Stimulated activated CD8-positive, alpha-beta memory T cell treated with anti-CD3 and anti-CD28 coated beads, Interleukin-12 subunit alpha, Interleukin-12 subunit beta, amount 100 ng/mL, for 4 hours (primary cell): ENCODE data around the gene PCGF5.
"Not testable (repeated sequence)": the region's sequence is repeated elsewhere in the genome, so short reads cannot be mapped to it uniquely, and the experiment has no call there.

Experiments used
- DNase-seq: peaks from one replicate; pipeline ENCODE4 v3.0.0-alpha.2; 2020; ENCODE audit warnings: low read depth

The PCGF5 gene

DNA sequence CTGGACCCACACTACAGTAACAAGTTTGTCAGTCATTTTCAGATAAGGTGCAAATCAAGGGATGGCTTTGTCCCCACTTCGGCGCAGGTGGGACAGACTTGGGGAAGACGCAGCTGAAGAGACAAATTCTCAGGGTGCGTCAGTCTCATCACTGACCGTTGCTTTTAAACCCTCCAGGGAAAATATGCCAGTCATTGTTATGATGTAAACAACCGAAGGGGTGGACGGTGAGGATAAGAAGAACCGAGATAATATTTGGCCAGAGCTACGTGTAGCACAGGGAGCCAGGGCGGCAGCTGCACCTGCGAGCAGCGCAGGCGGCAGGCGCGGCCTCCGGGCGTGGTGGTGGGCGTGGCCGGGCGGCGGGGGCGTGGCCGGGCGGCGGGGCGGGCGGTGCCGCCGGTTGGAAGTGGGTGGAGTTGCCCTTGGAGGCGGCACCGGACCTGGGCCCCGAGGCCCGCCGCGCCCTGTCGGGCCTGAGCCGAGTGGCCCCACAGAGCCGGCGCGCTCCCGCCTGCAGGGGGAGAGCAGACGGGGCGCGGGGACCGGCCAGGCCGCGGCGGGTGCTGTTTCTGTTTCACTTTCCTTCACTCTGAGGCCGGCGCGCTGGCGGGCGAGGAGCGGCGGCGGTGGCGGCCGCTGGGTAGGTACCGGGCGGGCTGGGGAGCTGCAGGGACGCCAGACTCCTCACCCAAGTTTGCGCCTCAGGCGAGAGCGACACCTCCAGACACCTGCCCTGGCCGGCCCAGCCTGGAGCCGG is at the start of gene PCGF5:
PCGF5 (plus strand) TSS at position 470 of the 760 bp plus-strand sequence. CDS start 2,209 bp downstream, outside the sequence.
- peak; percentile 85 for DNase-seq

DNA sequence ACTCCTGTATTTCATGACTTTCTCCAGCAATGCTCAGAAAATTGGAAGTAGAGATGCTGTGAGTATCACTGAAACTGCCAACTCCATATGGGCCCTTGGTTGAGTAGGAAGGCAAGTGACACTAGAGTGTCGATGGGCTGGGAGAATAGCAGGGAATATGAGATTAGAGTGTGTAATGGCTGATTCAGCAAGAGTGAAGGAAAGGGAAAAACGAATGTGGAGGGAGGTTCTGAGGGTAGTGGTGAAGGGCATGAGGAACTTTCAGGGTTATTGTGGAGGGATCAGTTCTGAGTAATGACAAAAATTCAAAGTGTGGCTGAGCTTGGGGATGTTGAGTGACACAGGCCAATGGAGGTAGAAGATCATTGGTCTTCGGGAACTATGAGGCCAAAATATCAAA is 49.0 kb upstream of the PCGF5 start:
- DNase-seq, result no peak

DNA sequence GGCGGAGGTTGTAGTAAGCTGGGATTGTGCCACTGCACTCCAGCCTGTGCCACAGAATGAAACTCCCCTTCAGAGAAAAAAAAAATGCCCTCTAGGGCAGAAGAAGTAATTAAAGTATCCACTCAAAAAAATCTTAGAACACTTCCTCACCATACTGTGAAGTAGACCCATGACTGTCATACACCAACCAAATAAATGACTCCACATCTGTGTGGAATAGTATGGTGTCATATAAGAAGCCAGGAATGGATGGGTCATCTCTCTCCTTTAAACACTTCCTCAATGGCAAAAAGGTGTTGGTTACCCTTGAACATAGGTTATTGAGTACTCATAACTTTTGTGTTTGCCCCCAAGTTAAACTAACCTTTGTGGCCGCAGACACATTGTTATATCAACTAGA is 48.1 kb upstream of the PCGF5 start:
- no peak for DNase-seq

DNA sequence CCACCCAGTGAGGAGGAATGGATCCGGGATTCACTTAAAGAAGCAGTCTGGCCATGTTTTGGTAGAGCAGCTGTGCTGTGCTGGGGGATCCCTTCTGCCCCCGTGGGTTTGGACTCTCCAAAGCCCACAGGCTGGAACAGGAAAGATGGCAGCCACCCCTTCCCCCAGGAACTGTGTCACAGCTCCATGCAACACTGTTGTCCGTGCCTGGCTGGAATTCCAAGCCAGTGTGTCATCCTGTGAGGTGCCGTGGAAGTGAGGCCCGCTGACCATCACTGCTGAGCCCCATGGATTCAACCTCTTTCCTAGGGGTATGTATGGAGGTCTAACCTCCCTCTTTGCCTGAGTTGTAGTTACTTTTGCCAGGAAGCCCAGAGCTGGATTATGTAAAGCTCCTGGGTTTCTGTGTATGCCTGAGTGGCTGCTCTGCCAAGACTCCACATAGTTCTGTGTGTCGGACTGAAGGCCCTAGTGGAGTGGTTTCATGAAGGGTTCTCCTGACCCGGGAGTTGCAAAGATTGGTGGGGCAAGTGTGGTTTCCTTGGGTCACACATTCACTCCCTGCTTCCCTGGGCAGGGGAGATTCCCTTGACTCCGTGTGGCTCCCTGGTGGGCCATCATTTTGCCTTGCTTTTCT is 35.1 kb upstream of the PCGF5 start:
- DNase-seq, result no peak

DNA sequence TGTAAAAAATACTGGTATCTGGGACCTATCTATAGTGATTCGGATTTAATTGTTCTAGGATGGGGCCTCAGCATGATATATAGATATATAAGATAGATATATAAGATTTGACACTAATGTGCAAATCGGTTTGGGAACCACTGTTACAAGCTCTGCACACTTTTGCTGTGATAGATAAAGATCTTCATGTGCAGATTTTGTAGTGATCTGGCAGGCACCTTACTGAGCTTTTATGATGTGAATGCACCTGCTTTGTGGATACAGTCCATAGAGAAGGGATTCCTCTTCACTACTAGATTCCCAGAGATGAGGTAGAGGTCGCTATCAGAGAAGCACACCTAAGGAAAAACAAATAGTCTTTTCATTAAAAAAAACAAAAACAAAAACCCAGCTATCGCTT is 33.3 kb upstream of the PCGF5 start:
- no peak for DNase-seq

DNA sequence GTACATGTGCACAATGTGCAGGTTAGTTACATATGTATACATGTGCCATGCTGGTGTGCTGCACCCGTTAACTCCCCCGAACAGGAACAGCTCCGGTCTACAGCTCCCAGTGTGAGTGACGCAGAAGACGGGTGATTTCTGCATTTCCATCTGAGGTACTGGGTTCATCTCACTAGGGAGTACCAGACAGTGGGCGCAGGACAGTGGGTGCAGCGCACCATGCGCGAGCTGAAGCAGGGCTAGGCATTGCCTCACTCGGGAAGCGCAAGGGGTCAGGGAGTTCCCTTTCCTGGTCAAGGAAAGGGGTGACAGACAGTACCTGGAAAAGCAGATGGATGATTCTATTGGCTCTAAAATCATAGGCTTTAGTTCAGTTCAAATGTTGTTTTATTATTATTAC is 32.5 kb upstream of the PCGF5 start:
- not testable (repeated sequence) for DNase-seq

DNA sequence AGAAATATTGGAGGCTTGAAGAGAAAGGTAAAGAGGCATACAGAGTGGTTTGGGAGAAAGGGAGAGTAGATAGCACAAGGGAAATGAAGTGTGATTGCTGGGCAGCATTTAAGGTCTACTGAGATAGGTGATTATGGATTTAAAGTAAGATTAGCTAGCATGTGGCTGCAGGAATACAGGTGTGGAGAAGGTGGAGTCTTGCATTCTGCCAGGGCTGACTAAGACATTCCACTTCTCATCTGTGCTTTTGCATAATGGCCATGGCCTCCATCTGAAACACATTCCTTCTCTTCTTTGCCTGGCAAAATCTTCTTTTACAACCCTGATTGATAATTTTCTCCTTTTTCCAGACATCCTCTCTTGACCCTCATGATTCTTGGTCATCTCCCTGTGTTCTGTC is 31.6 kb upstream of the PCGF5 start:
- DNase-seq, result no peak

DNA sequence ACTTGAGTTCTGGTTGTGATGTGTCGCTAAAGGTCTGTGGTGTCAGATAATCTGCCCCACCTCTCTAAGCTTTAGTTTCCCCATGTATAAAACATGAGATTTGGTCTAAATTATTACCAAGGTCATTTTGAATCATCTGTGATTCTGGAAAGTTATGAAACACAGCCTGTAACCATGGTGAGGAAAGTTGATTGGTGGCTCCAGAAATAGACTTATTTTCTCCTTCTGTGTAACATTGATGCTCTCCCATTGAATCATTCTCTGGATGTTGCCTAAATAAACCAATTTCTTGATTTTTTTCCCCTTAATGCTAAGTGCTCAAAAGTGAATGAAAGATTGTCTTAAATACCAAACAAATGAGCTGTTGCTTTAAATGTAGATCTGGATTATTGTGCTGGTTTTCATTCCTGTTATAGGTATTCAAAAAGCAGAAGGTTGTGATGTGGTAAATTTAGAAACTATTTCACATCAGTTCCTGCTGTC is 30.0 kb upstream of the PCGF5 start:
- no peak for DNase-seq

DNA sequence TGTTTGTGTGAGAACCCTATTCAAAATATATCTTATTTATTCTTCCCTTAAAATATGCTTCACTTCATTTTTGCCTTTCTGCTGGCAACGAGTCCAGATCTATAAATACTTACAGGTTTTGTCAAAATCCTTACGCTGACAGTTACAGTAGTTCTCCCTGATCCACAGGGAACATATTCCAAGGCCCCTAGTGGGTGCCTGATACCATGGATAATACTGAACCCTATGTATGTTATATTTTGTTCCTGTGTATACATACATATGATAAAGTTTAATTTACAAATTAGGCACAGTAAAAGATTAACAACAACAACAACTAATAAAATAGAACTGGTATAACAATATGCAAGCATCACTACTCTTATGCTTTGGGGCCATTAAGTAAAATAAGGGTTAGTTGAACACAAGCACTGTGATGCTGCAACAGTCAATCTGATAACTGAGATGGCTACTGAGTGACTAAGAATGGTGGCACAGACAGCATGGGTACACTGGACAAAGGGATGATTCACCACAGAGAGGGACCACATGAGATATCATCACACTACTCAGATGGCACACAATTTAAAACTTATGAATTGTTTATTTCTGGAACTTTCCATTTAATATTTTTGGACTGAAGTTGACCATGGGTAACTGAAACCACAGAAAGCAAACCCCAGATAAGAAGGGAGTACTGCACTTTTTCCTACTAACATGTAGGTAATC is 29.4 kb upstream of the PCGF5 start:
- no peak for DNase-seq

DNA sequence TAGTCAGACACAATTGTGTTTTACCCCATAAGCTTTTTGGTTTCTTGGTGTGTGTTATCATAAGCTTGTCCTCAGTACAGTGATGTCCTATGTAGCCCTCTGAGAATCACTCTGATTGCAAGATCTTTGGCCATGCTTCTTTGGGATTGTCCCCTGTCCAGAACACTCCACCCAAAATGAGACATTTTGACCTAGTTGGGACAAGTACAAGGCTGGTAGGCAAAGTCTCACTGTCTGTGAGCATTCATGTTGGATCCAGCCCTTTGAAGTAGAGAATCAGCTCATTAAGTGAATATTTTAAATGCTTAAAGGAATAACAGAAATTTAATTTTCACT is 28.9 kb upstream of the PCGF5 start:
- no peak for DNase-seq

DNA sequence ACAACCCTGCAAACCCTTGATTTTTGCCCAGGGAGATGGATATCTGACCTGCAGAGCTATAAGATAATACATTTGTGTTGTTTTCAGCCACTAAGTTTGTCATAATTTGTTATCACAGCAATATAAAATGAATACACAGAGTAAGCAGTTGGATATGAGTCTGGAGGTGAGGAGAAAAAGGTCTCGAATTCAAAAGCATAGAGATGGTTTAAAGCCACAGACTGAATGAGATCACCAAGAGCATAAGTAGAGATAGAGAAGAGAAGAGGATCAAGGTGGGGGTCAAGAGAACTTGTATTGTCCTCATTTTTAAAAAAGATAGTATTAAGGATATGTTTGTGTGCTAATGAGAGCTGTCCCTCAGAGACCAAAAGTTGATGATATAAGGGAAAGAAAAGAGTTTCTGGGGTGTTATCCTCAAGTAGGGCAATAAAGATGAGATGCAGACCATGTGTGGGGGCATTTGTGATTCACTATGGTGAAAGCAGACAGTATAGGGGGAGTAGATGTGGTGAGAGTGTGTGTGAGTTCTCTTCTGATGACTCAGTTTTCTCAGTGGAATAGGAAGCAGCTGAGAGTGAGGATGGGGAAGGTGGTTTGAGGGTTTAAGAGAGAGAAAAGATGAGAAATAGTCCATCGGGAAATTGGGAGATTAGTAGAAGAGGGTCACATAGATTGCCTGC is 25.8 kb upstream of the PCGF5 start:
- no peak for DNase-seq

DNA sequence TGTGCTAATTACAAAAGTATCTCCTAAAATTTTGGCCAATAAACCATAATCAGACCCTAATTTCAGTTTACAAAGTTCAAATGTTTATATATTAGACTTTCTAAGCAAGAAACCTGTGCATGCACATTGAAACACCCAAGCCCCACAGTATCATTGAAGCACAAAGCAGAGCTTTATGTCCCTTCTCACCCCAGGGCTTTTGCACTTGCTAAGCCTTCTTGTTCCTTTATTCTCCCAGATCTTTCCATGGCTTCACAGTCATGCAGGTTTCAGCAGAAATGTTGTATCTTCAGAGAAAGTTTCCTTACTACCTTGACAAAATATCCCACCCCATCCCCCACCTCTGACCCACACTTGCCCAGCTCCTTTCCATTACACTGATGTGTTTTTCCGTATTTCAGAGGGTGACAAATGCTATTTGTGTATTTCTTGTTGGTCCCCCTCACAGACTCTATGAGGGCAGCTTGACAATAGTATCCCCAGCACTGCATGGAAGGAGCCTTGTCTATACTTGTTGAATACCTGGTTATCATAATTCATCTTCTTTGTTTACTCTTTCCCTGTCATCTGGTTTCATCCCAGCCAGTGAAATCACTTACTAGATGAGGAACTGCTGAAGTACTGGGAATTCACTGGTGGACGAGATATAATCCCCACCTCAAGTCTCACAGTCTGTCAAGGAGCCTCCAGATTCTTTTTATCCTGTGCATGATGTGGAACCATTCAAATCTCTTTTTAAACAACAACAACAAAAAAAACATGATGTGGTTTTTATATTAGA is 24.0 kb upstream of the PCGF5 start:
- DNase-seq, result no peak

DNA sequence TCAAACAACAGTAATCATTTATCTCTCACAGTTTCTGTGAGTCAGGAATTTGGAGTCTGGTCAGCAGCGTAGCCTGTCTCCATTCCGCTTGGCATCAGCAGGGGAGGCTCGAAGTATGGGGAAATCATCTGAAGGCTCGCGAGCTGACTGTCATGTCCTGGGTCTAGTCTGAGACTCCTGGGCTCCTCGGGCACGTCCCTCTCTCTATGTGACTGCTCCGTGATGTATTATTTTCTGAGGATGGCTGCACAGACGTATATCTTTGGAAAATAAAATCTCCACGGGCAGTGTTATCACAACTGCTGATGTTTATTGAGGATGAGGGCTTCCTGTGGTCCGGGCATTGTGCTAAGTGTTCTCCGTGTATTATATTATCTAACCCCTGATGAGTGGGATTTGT is 23.3 kb upstream of the PCGF5 start:
- no peak for DNase-seq

DNA sequence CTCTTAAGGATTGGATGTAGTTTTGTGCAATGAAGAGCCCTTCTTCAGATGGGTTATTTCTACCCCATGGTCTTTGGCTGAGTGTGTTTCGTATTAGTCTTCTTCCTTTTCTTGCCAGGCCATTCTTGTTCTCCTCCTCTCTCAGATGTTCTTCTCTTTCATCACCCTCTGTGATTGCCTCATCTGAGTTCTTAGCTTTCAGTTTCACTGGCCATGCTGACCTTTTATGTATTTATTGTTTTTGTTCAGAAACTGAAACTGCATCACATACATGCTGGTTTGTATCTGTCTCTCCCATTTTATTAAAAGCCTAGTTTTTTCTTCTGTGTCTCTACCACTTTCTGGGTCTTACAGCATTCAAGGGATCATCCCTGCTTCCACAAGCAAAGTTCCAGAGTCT is 21.7 kb upstream of the PCGF5 start:
- no peak for DNase-seq

DNA sequence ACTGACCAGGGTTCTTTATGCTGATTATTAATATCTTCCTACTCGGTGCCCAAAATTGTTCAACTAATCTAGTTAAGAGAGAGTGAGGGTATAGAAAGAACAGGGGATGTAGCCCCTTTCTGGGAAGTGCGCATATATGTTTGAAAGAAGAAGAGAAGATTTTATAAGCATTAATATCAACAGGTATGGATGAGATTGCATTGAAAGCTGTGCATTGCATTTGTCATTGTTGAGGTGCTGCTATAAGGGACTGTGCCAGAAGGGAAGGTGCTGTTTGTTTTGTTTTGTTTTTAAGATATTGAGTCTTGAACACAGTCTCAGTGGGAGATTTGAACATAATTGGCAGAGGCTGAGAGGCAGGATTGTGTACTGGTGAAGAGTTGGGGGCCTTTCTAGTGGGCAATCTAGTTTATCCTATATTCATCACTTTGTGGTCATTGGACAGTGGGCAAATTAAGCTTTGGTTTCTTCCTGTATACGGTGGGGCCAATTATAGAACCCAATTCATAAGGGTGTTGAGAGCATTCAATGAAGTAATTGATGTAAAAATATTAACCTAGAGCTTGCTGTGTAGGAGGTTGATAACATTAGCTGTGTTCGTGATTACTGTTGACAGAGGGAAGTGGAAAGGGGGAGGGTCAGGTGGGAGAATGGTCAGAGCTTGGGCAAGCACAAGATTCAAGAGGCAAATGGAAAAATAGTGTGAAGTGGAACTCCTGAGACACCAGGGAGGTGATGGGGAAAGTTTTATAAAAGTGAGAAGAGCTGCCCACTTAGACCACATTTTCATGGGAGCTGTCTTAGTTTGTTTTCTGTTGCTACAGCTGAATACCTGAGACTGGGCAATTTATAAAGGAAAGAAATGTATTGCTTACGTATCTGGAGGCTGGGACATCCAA is 19.9 kb upstream of the PCGF5 start:
- DNase-seq, result no peak

DNA sequence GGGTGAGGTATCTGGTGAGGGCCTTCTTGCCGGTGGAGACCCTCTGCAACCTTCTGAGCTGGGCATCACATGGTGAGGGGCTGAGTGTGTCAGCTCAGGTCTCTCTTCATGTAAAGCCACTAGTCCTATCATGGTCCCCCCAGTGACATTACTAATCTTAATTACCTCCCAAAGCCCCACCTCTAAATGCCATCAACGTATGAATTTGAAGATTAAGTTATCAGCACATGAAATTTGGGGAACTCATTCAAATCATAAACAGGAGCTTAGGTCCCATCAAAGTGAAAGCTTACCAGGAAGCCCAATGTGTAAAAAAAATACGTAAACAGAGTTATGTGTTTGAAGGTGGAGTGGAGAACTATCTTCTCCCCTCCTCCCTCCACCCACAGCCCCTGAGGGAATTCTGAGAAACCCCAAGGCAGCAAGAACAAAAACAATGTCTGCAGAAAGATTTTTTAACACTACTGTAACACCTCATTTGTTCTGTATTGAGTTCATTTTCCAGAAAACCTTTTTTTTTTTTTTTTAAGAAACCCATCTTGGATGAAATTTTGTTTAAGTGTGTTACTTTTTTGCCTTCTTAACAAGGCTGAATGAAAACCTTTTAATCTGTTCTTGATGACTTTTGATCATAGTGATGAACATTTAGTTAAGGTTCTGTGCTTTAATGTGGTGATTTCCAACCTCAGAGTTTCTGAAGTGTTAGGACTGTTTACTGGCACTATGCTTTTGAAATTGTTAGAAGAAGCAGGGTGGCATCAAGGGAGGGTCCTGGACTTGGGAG is 19.1 kb upstream of the PCGF5 start:
- DNase-seq, result no peak

DNA sequence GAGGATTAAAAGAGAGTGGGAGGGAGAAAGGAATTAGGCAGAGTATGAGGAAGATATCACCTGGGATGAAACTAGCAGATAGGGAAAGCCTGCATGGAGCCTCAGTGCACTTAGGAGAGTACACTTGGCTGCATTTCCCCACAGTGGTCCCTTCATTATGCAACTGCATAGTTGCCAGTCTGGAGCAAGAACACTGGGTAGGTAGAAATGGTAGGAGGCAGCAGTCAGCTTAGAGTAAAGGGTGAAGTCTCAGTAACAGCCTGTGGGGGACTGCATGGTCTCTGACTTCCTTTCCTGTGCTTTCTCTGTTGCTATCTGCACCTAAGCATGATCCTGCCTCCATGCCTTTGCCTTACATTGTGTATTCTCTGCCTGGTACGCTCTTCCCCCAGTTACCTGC is 14.0 kb upstream of the PCGF5 start:
- DNase-seq, result no peak

DNA sequence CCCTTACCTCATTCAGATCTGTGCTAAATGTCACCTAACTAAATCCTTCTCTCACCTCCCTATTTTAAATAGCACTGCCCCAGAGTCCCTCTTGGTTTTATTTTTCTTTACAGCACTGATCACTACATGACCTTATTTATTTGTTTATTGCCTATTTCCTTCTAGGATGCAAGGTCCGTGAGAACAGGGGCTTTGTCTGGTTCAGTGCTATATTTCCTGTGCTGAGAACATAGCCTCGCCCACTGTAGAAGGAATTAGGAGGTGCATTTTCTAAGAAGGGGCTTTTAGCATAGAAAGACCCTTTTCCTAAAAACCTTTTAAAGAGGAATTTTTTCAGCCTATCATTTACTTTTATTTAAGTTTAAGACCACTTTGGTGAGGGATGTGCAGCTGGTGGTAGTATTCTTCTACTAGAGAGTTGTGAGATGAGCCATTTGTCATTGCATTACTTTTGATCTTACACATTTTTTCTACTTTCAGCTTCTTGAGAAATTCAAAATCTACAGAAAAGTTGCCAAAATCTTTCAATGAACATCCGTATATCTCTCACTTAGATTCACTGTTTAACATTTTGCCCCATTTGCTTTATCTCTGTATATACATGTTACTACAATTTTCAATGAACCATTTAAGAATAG is 13.5 kb upstream of the PCGF5 start:
- no peak for DNase-seq

DNA sequence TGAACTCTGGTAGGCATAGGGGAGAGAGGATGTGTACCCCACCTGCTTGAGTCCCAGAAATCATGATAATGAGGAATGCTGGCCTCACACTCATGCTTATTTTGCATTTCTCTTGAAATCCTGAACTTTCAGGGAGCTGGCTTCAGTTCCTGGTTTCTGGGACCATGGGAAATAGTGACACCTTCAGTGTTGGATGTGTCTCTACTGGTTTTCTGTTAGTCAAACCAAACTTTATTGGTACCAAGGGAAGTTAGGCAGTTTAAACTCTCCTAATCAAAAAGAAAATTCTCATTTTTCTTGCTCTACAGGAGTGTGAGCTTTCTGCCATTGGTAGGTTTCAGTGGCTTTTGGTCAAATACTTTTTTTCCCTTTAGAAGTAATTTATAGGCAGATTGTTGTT is 11.8 kb upstream of the PCGF5 start:
- DNase-seq, result no peak

DNA sequence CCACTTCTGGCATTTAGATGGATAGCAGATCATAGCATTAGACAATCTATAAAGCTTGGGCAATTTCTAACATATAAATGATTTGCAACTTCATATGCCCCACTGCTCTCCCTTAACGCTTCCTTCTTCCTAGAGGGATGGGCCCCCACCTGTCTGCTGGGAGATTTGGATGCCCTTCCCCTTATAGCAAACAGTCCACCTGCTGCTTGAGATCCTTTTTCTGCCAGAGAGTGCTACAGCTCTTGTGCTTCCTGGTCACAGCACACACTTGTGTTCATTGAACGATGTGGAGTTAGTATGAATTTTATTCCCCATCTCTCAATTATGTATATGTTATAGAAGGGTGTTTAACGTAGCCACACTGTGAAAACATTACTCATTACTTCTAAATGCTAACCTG is 10.4 kb upstream of the PCGF5 start:
- no peak for DNase-seq
